ENCODE data around the gene NUDT3.
A peak's percentile ranks its signal among the peaks of the same experiment; 100 is the strongest.

DNA sequence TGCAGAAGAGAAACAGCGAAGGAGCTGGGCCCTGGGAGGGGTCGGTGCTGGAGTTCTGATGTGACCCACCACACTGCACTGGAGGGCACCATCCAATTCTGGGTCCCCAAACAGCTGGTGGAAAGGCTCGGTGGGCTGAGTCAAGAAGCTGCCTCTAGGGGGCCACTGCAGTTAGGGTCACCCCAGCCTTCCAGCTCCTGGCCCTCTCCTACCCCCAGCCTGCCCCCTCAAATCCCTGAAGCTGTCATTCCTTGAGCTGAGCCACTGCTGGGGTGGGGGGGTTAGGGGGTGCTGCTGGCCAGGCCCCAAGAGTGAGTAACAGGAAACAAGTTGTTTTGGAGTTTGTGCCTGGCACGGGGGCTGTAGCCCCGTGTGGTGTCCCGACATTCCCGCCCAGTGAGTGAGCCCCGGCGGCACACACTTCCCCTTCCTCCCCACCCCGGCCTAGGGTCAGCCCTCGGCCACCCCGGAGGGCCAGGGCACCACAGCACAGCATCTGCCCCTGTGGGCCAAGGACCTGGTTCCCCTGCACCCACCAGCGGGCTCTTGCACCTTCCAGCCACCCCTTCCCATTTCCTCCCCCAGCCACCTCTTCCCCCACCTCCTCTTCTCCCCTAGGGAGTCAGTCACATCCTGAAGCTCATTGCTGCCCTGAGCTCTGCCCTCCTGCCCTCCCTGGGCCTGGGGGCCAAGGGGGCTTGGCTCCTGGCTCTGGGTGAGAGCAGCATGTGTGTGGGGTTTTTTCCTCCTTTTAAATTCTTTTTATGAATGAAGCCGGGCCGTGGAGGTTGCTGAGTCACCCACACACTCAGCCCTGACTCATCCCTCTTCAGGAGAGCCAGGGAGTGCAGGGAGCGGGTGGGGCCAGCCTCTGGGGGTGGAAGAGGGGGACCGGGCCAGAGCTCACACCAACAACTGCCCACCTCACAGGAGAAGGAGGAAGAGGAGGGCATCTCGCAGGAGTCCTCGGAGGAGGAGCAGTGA, 148.3 kb downstream of the NUDT3 start:
- TF ChIP-seq POLR2A (IDR thresholded peaks at IDR 0.05) (no peak), POLR2AphosphoS5 (IDR thresholded peaks at IDR 0.05) (peak in 1 of 3 donors; percentile 49)
- TF ChIP-seq, protein P1, sequence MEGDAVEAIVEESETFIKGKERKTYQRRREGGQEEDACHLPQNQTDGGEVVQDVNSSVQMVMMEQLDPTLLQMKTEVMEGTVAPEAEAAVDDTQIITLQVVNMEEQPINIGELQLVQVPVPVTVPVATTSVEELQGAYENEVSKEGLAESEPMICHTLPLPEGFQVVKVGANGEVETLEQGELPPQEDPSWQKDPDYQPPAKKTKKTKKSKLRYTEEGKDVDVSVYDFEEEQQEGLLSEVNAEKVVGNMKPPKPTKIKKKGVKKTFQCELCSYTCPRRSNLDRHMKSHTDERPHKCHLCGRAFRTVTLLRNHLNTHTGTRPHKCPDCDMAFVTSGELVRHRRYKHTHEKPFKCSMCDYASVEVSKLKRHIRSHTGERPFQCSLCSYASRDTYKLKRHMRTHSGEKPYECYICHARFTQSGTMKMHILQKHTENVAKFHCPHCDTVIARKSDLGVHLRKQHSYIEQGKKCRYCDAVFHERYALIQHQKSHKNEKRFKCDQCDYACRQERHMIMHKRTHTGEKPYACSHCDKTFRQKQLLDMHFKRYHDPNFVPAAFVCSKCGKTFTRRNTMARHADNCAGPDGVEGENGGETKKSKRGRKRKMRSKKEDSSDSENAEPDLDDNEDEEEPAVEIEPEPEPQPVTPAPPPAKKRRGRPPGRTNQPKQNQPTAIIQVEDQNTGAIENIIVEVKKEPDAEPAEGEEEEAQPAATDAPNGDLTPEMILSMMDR (IDR thresholded peaks at IDR 0.05), result peak in 1 of 7 experiments; percentile 10
